GM18502 (cell line): Measurements from ENCODE around the gene CRBN.

Source experiments
- ATAC-seq: cut with Tn5 transposase; IDR thresholded peaks from one replicate; pipeline ENCODE4 v1.9.1; 2021; ENCODE audit warnings: mild to moderate bottlenecking; ENCODE audit not compliant: unreplicated experiment, poor library complexity

CRBN gene

GRCh38 chr3:3179407-3180094 lies at the start of gene CRBN:
Gene CRBN (minus strand): TSS chr3:3179691. CDS start chr3:3179687, 4 bp downstream.
- peak; percentile 98 for ATAC-seq

- no peak for ATAC-seq
Measured at GRCh38 chr3:3227640-3228039, 48.1 kb upstream of the CRBN start.

- ATAC-seq, result no peak
Measured at GRCh38 chr3:3221528-3221927, 42.0 kb upstream of the CRBN start.

- no peak for ATAC-seq
Measured at GRCh38 chr3:3216401-3216800, 36.9 kb upstream of the CRBN start.

- no peak for ATAC-seq
Measured at GRCh38 chr3:3212781-3213440, 33.4 kb upstream of the CRBN start.

GRCh38 chr3:3209714-3210113 lies 30.2 kb upstream of the CRBN start:
- no peak for ATAC-seq

GRCh38 chr3:3209057-3209456 lies 29.6 kb upstream of the CRBN start:
- no peak for ATAC-seq

GRCh38 chr3:3201611-3202010 lies 22.1 kb upstream of the CRBN start:
- peak; percentile 95 for ATAC-seq

- peak; percentile 68 for ATAC-seq
Measured at GRCh38 chr3:3200632-3201212, 21.2 kb upstream of the CRBN start.

GRCh38 chr3:3199306-3199705 lies 19.8 kb upstream of the CRBN start:
- no peak for ATAC-seq

GRCh38 chr3:3196148-3196861 lies 16.8 kb upstream of the CRBN start:
- no peak for ATAC-seq

- ATAC-seq, result no peak
Measured at GRCh38 chr3:3194861-3195260, 15.4 kb upstream of the CRBN start.

GRCh38 chr3:3192286-3192675 lies 12.8 kb upstream of the CRBN start:
- ATAC-seq, result no peak

GRCh38 chr3:3191675-3192285 lies 12.3 kb upstream of the CRBN start:
- ATAC-seq, result no peak

- ATAC-seq, result no peak
Measured at GRCh38 chr3:3189961-3190360, 10.5 kb upstream of the CRBN start.

- ATAC-seq, result no peak
Measured at GRCh38 chr3:3189102-3189727, 9.7 kb upstream of the CRBN start.

GRCh38 chr3:3184876-3185275 lies 5.4 kb upstream of the CRBN start:
- ATAC-seq, result no peak

- ATAC-seq, result no peak
Measured at GRCh38 chr3:3180456-3180855, 965 bp upstream of the CRBN start.

GRCh38 chr3:3178498-3179328 lies 778 bp downstream of the CRBN start:
- ATAC-seq, result peak; percentile 2
